ENCODE measurements around the gene PABPN1.

The PABPN1 gene

GRCh38 chr14:23358553-23359166, 37.4 kb downstream of the PABPN1 start:
- peak; percentile 34 for ATAC-seq
- Mint-ChIP-seq H3K27ac (no peak overlapping the region), H3K27me3 (peaks cover 19% of the 10 kb centered on the region), H3K4me1 (no peaks in the 10 kb centered on the region), H3K9me3 (no peaks in the 10 kb centered on the region), H3K4me3 (no peak overlapping the region)
- no peak for DNase-seq

- Mint-ChIP-seq H3K4me1 (no peaks in the 10 kb centered on the region), H3K4me3 (no peak overlapping the region), H3K27me3 (peaks cover 19% of the 10 kb centered on the region), H3K27ac (no peak overlapping the region), H3K9me3 (no peaks in the 10 kb centered on the region)
- peak; percentile 36 for ATAC-seq
- no peak for DNase-seq
Measured at GRCh38 chr14:23359167-23359626, 37.9 kb downstream of the PABPN1 start.

GRCh38 chr14:23359722-23360447, 38.6 kb downstream of the PABPN1 start:
- H3K4me3 Mint-ChIP-seq: no peak overlapping the region
- ATAC-seq (peak; percentile 8), DNase-seq (no peak)
- peaks cover 21% of the 10 kb centered on the region for H3K27me3 Mint-ChIP-seq
- peaks cover 4% of the 10 kb centered on the region for H3K4me1 Mint-ChIP-seq
- H3K27ac Mint-ChIP-seq: no peak overlapping the region
- H3K9me3 Mint-ChIP-seq: no peaks in the 10 kb centered on the region

- H3K27me3 Mint-ChIP-seq: peaks cover 24% of the 10 kb centered on the region
- DNase-seq (no peak), ATAC-seq (no peak)
- no peak overlapping the region for H3K27ac Mint-ChIP-seq
- H3K4me1 Mint-ChIP-seq: peaks cover 6% of the 10 kb centered on the region
- H3K4me3 Mint-ChIP-seq: no peak overlapping the region
- H3K9me3 Mint-ChIP-seq: no peaks in the 10 kb centered on the region
Measured at GRCh38 chr14:23360496-23360895, 39.2 kb downstream of the PABPN1 start.

GRCh38 chr14:23361320-23361719, 40.1 kb downstream of the PABPN1 start:
- H3K27me3 Mint-ChIP-seq: peaks cover 27% of the 10 kb centered on the region
- H3K27ac Mint-ChIP-seq: no peak overlapping the region
- no peak overlapping the region for H3K4me3 Mint-ChIP-seq
- no peaks in the 10 kb centered on the region for H3K9me3 Mint-ChIP-seq
- ATAC-seq (no peak), DNase-seq (no peak)
- H3K4me1 Mint-ChIP-seq: peaks cover 6% of the 10 kb centered on the region

GRCh38 chr14:23361763-23362162, 40.5 kb downstream of the PABPN1 start:
- DNase-seq (no peak), ATAC-seq (no peak)
- peaks cover 6% of the 10 kb centered on the region for H3K4me1 Mint-ChIP-seq
- peak overlapping the region in 1 of 2 donors; percentile 9 for H3K27ac Mint-ChIP-seq
- H3K4me3 Mint-ChIP-seq: no peak overlapping the region
- no peaks in the 10 kb centered on the region for H3K9me3 Mint-ChIP-seq
- H3K27me3 Mint-ChIP-seq: peaks cover 31% of the 10 kb centered on the region

GRCh38 chr14:23362200-23362599, 40.9 kb downstream of the PABPN1 start:
- H3K27me3 Mint-ChIP-seq: peaks cover 36% of the 10 kb centered on the region
- peak overlapping the region in 1 of 2 donors; percentile 46 for H3K27ac Mint-ChIP-seq
- no peak overlapping the region for H3K4me3 Mint-ChIP-seq
- DNase-seq (no peak), ATAC-seq (no peak)
- H3K9me3 Mint-ChIP-seq: no peaks in the 10 kb centered on the region
- peaks cover 6% of the 10 kb centered on the region for H3K4me1 Mint-ChIP-seq

- Mint-ChIP-seq H3K4me1 (peaks cover 6% of the 10 kb centered on the region), H3K27ac (no peak overlapping the region), H3K4me3 (peak overlapping the region; percentile 32 to 42), H3K9me3 (no peaks in the 10 kb centered on the region), H3K27me3 (peaks cover 50% of the 10 kb centered on the region)
- ATAC-seq (no peak), DNase-seq (no peak)
Measured at GRCh38 chr14:23364164-23365035, 43.1 kb downstream of the PABPN1 start.

GRCh38 chr14:23365036-23365731, 43.9 kb downstream of the PABPN1 start, which contains the start of gene EFS:
EFS (minus strand) TSS chr14:23365172; CDS start chr14:23365025, 147 bp downstream.
- ATAC-seq: peak; percentile 11
- Mint-ChIP-seq H3K27me3 (peaks cover 50% of the 10 kb centered on the region), H3K9me3 (no peaks in the 10 kb centered on the region), H3K4me1 (peaks cover 6% of the 10 kb centered on the region), H3K4me3 (peak within 1 kb of the TSS; percentile 32 to 42), H3K27ac (no peak within 1 kb of the TSS)
- no peak for DNase-seq

- Mint-ChIP-seq H3K27me3 (peaks cover 50% of the 10 kb centered on the region), H3K9me3 (no peaks in the 10 kb centered on the region), H3K4me1 (peaks cover 6% of the 10 kb centered on the region), H3K4me3 (no peak overlapping the region), H3K27ac (no peak overlapping the region)
- ATAC-seq (peak; percentile 27), DNase-seq (no peak)
Measured at GRCh38 chr14:23365732-23366425, 44.6 kb downstream of the PABPN1 start.

GRCh38 chr14:23366426-23366921, 45.2 kb downstream of the PABPN1 start:
- no peak overlapping the region for H3K27ac Mint-ChIP-seq
- no peaks in the 10 kb centered on the region for H3K9me3 Mint-ChIP-seq
- ATAC-seq: peak; percentile 27
- H3K4me3 Mint-ChIP-seq: no peak overlapping the region
- H3K4me1 Mint-ChIP-seq: peaks cover 6% of the 10 kb centered on the region
- H3K27me3 Mint-ChIP-seq: peaks cover 50% of the 10 kb centered on the region
- DNase-seq: no peak

GRCh38 chr14:23370221-23370620, 49.0 kb downstream of the PABPN1 start:
- Mint-ChIP-seq H3K27me3 (peaks cover 26% of the 10 kb centered on the region), H3K4me3 (no peak overlapping the region), H3K9me3 (no peaks in the 10 kb centered on the region), H3K27ac (no peak overlapping the region), H3K4me1 (no peaks in the 10 kb centered on the region)
- no peak for DNase-seq
- ATAC-seq: no peak

GRCh38 chr14:23371865-23372264, 50.6 kb downstream of the PABPN1 start:
- H3K27ac Mint-ChIP-seq: peak overlapping the region in 1 of 2 donors; percentile 47
- no peaks in the 10 kb centered on the region for H3K4me1 Mint-ChIP-seq
- H3K4me3 Mint-ChIP-seq: no peak overlapping the region
- no peak for ATAC-seq
- no peaks in the 10 kb centered on the region for H3K9me3 Mint-ChIP-seq
- H3K27me3 Mint-ChIP-seq: peaks cover 17% of the 10 kb centered on the region
- no peak for DNase-seq

GRCh38 chr14:23372509-23372908, 51.3 kb downstream of the PABPN1 start, which contains the start of gene IL25:
IL25 (plus strand) TSS chr14:23372809.
- Mint-ChIP-seq H3K4me3 (no peak within 1 kb of the TSS), H3K27ac (peak within 1 kb of the TSS in 1 of 2 donors; percentile 47), H3K9me3 (no peaks in the 10 kb centered on the region), H3K4me1 (no peaks in the 10 kb centered on the region), H3K27me3 (peaks cover 17% of the 10 kb centered on the region)
- DNase-seq (no peak), ATAC-seq (no peak)
